ENCODE results near the gene TMC2. TPM values are rescaled to one million over a fixed set of nuclear protein-coding genes. Genes with fewer than 3 reads are reported as not detected.

The TMC2 gene
- total RNA-seq, 1 donor from 2014 or later = 0.11 TPM

DNA sequence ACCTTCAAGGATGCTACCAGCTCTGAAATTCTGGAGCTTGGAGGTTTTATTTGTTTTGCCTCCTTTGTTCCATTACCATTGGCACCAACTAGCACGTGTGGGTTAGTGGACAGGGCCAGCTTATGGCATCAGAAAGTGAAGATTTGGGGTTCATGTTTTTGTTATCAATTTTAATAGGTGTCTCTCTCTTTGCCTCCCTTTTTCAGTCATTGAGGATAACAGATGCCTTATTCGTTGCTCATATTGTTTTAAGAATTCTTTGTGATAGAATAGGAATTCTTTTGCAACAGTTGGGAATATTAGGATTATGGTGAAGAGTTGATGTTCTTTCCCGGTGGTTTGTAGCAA lies 22.9 kb downstream of the TMC2 start:
- H3K36me3 Mint-ChIP-seq = no peaks in the 10 kb centered on the region
- peaks cover 86% of the 10 kb centered on the region for H3K27me3 Mint-ChIP-seq (ENCODE audit: low read depth)
- H3K4me1 Mint-ChIP-seq = peaks cover 3% of the 10 kb centered on the region
- no peak overlapping the region for H3K4me3 Mint-ChIP-seq
- no peak overlapping the region for H3K27ac Mint-ChIP-seq
- TF ChIP-seq, protein P1, sequence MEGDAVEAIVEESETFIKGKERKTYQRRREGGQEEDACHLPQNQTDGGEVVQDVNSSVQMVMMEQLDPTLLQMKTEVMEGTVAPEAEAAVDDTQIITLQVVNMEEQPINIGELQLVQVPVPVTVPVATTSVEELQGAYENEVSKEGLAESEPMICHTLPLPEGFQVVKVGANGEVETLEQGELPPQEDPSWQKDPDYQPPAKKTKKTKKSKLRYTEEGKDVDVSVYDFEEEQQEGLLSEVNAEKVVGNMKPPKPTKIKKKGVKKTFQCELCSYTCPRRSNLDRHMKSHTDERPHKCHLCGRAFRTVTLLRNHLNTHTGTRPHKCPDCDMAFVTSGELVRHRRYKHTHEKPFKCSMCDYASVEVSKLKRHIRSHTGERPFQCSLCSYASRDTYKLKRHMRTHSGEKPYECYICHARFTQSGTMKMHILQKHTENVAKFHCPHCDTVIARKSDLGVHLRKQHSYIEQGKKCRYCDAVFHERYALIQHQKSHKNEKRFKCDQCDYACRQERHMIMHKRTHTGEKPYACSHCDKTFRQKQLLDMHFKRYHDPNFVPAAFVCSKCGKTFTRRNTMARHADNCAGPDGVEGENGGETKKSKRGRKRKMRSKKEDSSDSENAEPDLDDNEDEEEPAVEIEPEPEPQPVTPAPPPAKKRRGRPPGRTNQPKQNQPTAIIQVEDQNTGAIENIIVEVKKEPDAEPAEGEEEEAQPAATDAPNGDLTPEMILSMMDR (IDR thresholded peaks at IDR 0.05; ENCODE audit: unreplicated experiment) = no peak
- H3K9me3 Mint-ChIP-seq = no peaks in the 10 kb centered on the region
- DNase-seq (ENCODE audit: low spot score in 2 of 2, unreplicated experiment in 2 of 2) = no peak

- H3K27me3 Mint-ChIP-seq (ENCODE audit: low read depth) = peaks cover 86% of the 10 kb centered on the region
Measured at GRCh38 chr20:2559651-2560050, 23.3 kb downstream of the TMC2 start.

DNA sequence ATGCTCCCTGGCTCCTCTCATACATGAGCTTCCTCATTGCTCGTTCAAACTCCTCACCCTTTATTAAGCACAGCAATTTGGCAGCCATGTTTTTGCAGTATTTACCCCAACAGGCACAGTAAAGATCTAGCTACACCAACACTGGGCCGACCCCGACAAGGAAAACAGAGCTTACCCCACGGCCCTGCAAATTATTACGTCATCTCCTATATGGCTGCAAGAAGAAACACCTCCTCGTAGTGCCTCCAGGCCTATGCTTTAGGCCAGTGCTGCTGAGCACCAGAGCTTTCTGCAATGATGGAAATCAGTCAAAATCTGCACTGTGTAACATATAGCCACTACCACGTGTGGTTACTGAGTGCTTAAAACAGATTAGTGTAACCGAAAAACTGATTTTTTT lies 26.7 kb downstream of the TMC2 start:
- H3K27ac Mint-ChIP-seq = no peak overlapping the region
- TF ChIP-seq, protein P1 (IDR thresholded peaks at IDR 0.05; ENCODE audit: unreplicated experiment) = no peak
- no peaks in the 10 kb centered on the region for H3K9me3 Mint-ChIP-seq
- peaks cover 85% of the 10 kb centered on the region for H3K27me3 Mint-ChIP-seq (ENCODE audit: low read depth)
- peaks cover 2% of the 10 kb centered on the region for H3K4me1 Mint-ChIP-seq
- H3K36me3 Mint-ChIP-seq = no peaks in the 10 kb centered on the region
- no peak for DNase-seq (ENCODE audit: low spot score in 2 of 2, unreplicated experiment in 2 of 2)
- H3K4me3 Mint-ChIP-seq = no peak overlapping the region

More at GRCh38 chr20:2559651-2560050, 23.3 kb downstream of the TMC2 start:
- no peak for DNase-seq (ENCODE audit: low spot score in 2 of 2, unreplicated experiment in 2 of 2)
- no peaks in the 10 kb centered on the region for H3K36me3 Mint-ChIP-seq
- TF ChIP-seq, protein P1 (IDR thresholded peaks at IDR 0.05; ENCODE audit: unreplicated experiment) = no peak
- no peak overlapping the region for H3K27ac Mint-ChIP-seq
- no peak overlapping the region for H3K4me3 Mint-ChIP-seq
- no peaks in the 10 kb centered on the region for H3K9me3 Mint-ChIP-seq
- peaks cover 4% of the 10 kb centered on the region for H3K4me1 Mint-ChIP-seq

DNA sequence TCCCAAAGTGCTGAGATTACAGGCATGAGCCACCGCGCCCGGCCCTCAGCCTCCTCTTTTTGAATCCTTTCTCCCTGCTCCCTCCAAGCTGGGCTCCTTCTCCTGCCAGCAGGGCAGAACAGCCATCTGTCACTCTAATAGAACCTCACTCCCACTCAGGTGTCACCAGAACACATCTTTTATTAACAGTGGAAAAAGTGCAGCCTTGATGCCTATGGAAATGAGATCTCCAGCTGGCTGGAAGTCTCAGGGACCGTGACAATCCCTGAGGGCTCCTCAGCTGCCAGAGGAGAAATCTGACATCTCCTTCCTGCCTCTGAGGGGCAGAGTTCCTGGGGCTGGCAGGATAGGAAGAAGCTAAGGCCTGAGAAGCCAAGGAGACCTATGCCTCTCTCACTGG lies 28.0 kb downstream of the TMC2 start:
- H3K4me3 Mint-ChIP-seq = no peak overlapping the region
- TF ChIP-seq, protein P1 (IDR thresholded peaks at IDR 0.05; ENCODE audit: unreplicated experiment) = no peak
- peaks cover 2% of the 10 kb centered on the region for H3K4me1 Mint-ChIP-seq
- peaks cover 85% of the 10 kb centered on the region for H3K27me3 Mint-ChIP-seq (ENCODE audit: low read depth)
- H3K9me3 Mint-ChIP-seq = no peaks in the 10 kb centered on the region
- no peak for DNase-seq (ENCODE audit: low spot score in 2 of 2, unreplicated experiment in 2 of 2)
- H3K27ac Mint-ChIP-seq = no peak overlapping the region
- no peaks in the 10 kb centered on the region for H3K36me3 Mint-ChIP-seq

DNA sequence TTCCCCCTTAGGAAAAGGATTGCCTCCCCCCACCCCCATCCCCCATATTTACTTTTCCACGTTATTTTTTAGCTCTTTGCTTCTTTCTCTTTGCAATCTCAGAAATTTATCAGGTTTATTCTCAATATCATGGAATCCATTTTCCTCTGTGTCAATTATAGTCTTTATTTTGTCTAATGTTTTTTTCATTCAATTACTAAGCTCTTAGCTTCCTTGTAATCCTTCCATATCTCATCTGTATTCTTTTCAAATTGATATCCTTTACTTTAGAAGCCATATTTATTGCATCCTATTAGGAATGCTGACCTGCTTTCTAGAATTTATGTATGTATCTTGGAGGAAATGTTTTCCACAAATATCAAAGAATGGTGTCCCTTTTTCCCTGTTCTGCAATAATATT lies 39.3 kb downstream of the TMC2 start:
- TF ChIP-seq, protein P1 (IDR thresholded peaks at IDR 0.05; ENCODE audit: unreplicated experiment) = no peak
- H3K36me3 Mint-ChIP-seq = no peaks in the 10 kb centered on the region
- no peaks in the 10 kb centered on the region for H3K9me3 Mint-ChIP-seq
- peak overlapping the region; percentile 77 for H3K27ac Mint-ChIP-seq
- H3K27me3 Mint-ChIP-seq (ENCODE audit: low read depth) = peaks cover 38% of the 10 kb centered on the region
- peaks cover 30% of the 10 kb centered on the region for H3K4me1 Mint-ChIP-seq
- no peak overlapping the region for H3K4me3 Mint-ChIP-seq
- no peak for DNase-seq (ENCODE audit: low spot score in 2 of 2, unreplicated experiment in 2 of 2)

- H3K27ac Mint-ChIP-seq = peak overlapping the region; percentile 77
- TF ChIP-seq, protein P1 (IDR thresholded peaks at IDR 0.05; ENCODE audit: unreplicated experiment) = no peak
- peaks cover 36% of the 10 kb centered on the region for H3K27me3 Mint-ChIP-seq (ENCODE audit: low read depth)
- no peak overlapping the region for H3K4me3 Mint-ChIP-seq
- no peaks in the 10 kb centered on the region for H3K9me3 Mint-ChIP-seq
- no peak for DNase-seq (ENCODE audit: low spot score in 2 of 2, unreplicated experiment in 2 of 2)
- no peaks in the 10 kb centered on the region for H3K36me3 Mint-ChIP-seq
- peaks cover 30% of the 10 kb centered on the region for H3K4me1 Mint-ChIP-seq
Measured at GRCh38 chr20:2576317-2576727, 39.9 kb downstream of the TMC2 start.

Measured in mesothelial cell of epicardium (in vitro differentiated cells).